Peyer's patch (tissue), 4 donors: ENCODE results near the gene OGDHL. TPM values are rescaled to one million over a fixed set of nuclear protein-coding genes. Genes with fewer than 3 reads are reported as not detected.

ENCODE experiments used
- DNase-seq, 3 donors: peaks; one replicate each; pipeline ENCODE4 v3.0.0-alpha.2; 2017 to 2019
- H3K27ac ChIP-seq, 4 donors: fragments of 200-600 bp; sonication (generic); one replicate each; pipeline ENCODE4 v1.5.1; 2016 to 2019
- H3K27me3 ChIP-seq, 2 donors: fragments of 200-600 bp; sonication (generic); one replicate each; pipeline ENCODE4 v1.5.1; 2019
- H3K36me3 ChIP-seq, 3 donors: fragments of 200-600 bp; sonication (generic); one replicate each; pipeline ENCODE4 v1.5.1; 2016 to 2019
- H3K4me1 ChIP-seq, 4 donors: fragments of 200-600 bp; sonication (generic); one replicate each; pipeline ENCODE4 v1.5.1; 2016 to 2019
- H3K4me3 ChIP-seq, 4 donors: fragments of 200-600 bp; sonication (generic); 1 replicate in 3 of 4; 2 replicates in 1 of 4; pipeline ENCODE4 v1.5.1; 2016 to 2019; ENCODE audit warnings: mild to moderate bottlenecking in 1 of 4
- H3K9me3 ChIP-seq, 4 donors: fragments of 200-600 bp; sonication (generic); one replicate each; pipeline ENCODE4 v1.5.1; 2016 to 2019; ENCODE audit warnings: mild to moderate bottlenecking in 1 of 4
- CTCF ChIP-seq, 6 experiments: fragments of 450-650 bp in 4 of 6; fragments of 200-600 bp in 2 of 6; sonication (generic) in 1 of 6; IDR thresholded peaks; one replicate each; pipeline ENCODE4 v1.5.1; 2017 to 2019; ENCODE audit warnings: antibody characterized with exemption in 6 of 6, mild to moderate bottlenecking in 3 of 6, moderate library complexity in 1 of 6
- POLR2A ChIP-seq, 2 donors: fragments of 450-650 bp; IDR thresholded peaks; one replicate each; pipeline ENCODE4 v1.5.1; 2017; ENCODE audit warnings: antibody characterized with exemption in 2 of 2, mild to moderate bottlenecking in 2 of 2, moderate library complexity in 2 of 2
- total RNA-seq, 4 donors: library from RNA; depleted of rRNA; stranded (reverse); fragments of >200 nt; gene quantifications; one replicate each; pipeline ENCODE4 v1.1.0, GENCODE V29; 2016

OGDHL gene
- total RNA-seq, 4 donors from 2014 or later: 1.7 to 4.3 (median 3.0) TPM

GRCh38 chr10:49745756-49746155 lies 16.4 kb downstream of the OGDHL start:
- no peaks in the 10 kb centered on the region for H3K27me3 ChIP-seq
- no peak for TF ChIP-seq POLR2A (IDR thresholded peaks at IDR 0.05)
- H3K27ac ChIP-seq: no peak overlapping the region
- no peak for DNase-seq
- no peak overlapping the region for H3K4me3 ChIP-seq
- H3K4me1 ChIP-seq: no peaks in the 10 kb centered on the region
- no peaks in the 10 kb centered on the region for H3K36me3 ChIP-seq
- H3K9me3 ChIP-seq: no peaks in the 10 kb centered on the region

GRCh38 chr10:49744924-49745605 lies 17.1 kb downstream of the OGDHL start:
- TF ChIP-seq CTCF (IDR thresholded peaks at IDR 0.05) (no peak), POLR2A (IDR thresholded peaks at IDR 0.05) (no peak)
- H3K36me3 ChIP-seq: no peaks in the 10 kb centered on the region
- H3K4me3 ChIP-seq: no peak overlapping the region
- no peaks in the 10 kb centered on the region for H3K9me3 ChIP-seq
- H3K27me3 ChIP-seq: no peaks in the 10 kb centered on the region
- no peaks in the 10 kb centered on the region for H3K4me1 ChIP-seq
- no peak overlapping the region for H3K27ac ChIP-seq
- peak in 1 of 3 donors; percentile 44 for DNase-seq

GRCh38 chr10:49744091-49744685 lies 17.9 kb downstream of the OGDHL start:
- Histone ChIP-seq H3K9me3 (no peaks in the 10 kb centered on the region), H3K27ac (no peak overlapping the region), H3K4me3 (no peak overlapping the region), H3K36me3 (no peaks in the 10 kb centered on the region), H3K4me1 (no peaks in the 10 kb centered on the region), H3K27me3 (no peaks in the 10 kb centered on the region)
- DNase-seq: no peak
- no peak for TF ChIP-seq CTCF (IDR thresholded peaks at IDR 0.05)
- TF ChIP-seq POLR2A (IDR thresholded peaks at IDR 0.05): no peak

GRCh38 chr10:49743464-49744075 lies 18.6 kb downstream of the OGDHL start:
- Histone ChIP-seq H3K4me1 (no peaks in the 10 kb centered on the region), H3K27me3 (no peaks in the 10 kb centered on the region), H3K9me3 (no peaks in the 10 kb centered on the region), H3K27ac (no peak overlapping the region), H3K4me3 (no peak overlapping the region), H3K36me3 (no peaks in the 10 kb centered on the region)
- TF ChIP-seq POLR2A (IDR thresholded peaks at IDR 0.05) (no peak), CTCF (IDR thresholded peaks at IDR 0.05) (no peak)
- DNase-seq: no peak

- TF ChIP-seq CTCF (IDR thresholded peaks at IDR 0.05) (no peak), POLR2A (IDR thresholded peaks at IDR 0.05) (no peak)
- Histone ChIP-seq H3K27ac (no peak overlapping the region), H3K9me3 (no peaks in the 10 kb centered on the region), H3K4me3 (no peak overlapping the region), H3K36me3 (no peaks in the 10 kb centered on the region), H3K27me3 (no peaks in the 10 kb centered on the region), H3K4me1 (no peaks in the 10 kb centered on the region)
- DNase-seq: peak in 1 of 3 donors; percentile 43
Observed at GRCh38 chr10:49742683-49743463, 19.2 kb downstream of the OGDHL start.
